H7 (cell line): ENCODE results near the gene IDI2. TPM values are rescaled to one million over a fixed set of nuclear protein-coding genes. Genes with fewer than 3 reads are reported as not detected.

Experiments used
- DNase-seq: peaks from one replicate; pipeline ENCODE4 v3.0.0; 2012
- H3K27me3 ChIP-seq: 2 replicates; pipeline ENCODE4 v1.6.0; 2011; ENCODE audit warnings: mild to moderate bottlenecking, low read length; ENCODE audit not compliant: control insufficient read depth, insufficient read depth
- H3K36me3 ChIP-seq: replicated peaks from 2 replicates; pipeline ENCODE4 v1.5.1; 2011; ENCODE audit warnings: low read length; ENCODE audit not compliant: control insufficient read depth, insufficient read depth
- H3K4me3 ChIP-seq: 2 replicates; pipeline ENCODE4 v1.5.1; 2011; ENCODE audit warnings: low read depth, mild to moderate bottlenecking, control low read depth, low read length, moderate library complexity; ENCODE audit not compliant: insufficient read depth
- total RNA-seq: library from RNA; depleted of rRNA; stranded (reverse); fragments of >200 nt; shearing (Covaris generic); gene quantifications from 2 replicates; pipeline ENCODE4 v1.2.3, GENCODE V29; 2014

Gene IDI2
- total RNA-seq, 1 experiment from 2014 or later: not detected

GRCh38 chr10:1007583-1007982, 18.1 kb downstream of the IDI2 start:
- H3K4me3 ChIP-seq: no peak overlapping the region
- no peak for DNase-seq
- H3K36me3 ChIP-seq: peaks cover 73% of the 10 kb centered on the region
- no peaks in the 10 kb centered on the region for H3K27me3 ChIP-seq

- DNase-seq: no peak
- peaks cover 68% of the 10 kb centered on the region for H3K36me3 ChIP-seq
- no peaks in the 10 kb centered on the region for H3K27me3 ChIP-seq
- H3K4me3 ChIP-seq: no peak overlapping the region
These were observed 19.1 kb downstream of the IDI2 start for GRCh38 chr10:1006573-1006972.

- Histone ChIP-seq H3K4me3 (no peak overlapping the region), H3K27me3 (no peaks in the 10 kb centered on the region), H3K36me3 (peaks cover 61% of the 10 kb centered on the region)
- no peak for DNase-seq
These were observed 21.6 kb downstream of the IDI2 start for GRCh38 chr10:1003884-1004670.

GRCh38 chr10:1002425-1003006, 23.1 kb downstream of the IDI2 start:
- H3K4me3 ChIP-seq: no peak overlapping the region
- no peaks in the 10 kb centered on the region for H3K27me3 ChIP-seq
- peaks cover 62% of the 10 kb centered on the region for H3K36me3 ChIP-seq
- DNase-seq: no peak

DNA sequence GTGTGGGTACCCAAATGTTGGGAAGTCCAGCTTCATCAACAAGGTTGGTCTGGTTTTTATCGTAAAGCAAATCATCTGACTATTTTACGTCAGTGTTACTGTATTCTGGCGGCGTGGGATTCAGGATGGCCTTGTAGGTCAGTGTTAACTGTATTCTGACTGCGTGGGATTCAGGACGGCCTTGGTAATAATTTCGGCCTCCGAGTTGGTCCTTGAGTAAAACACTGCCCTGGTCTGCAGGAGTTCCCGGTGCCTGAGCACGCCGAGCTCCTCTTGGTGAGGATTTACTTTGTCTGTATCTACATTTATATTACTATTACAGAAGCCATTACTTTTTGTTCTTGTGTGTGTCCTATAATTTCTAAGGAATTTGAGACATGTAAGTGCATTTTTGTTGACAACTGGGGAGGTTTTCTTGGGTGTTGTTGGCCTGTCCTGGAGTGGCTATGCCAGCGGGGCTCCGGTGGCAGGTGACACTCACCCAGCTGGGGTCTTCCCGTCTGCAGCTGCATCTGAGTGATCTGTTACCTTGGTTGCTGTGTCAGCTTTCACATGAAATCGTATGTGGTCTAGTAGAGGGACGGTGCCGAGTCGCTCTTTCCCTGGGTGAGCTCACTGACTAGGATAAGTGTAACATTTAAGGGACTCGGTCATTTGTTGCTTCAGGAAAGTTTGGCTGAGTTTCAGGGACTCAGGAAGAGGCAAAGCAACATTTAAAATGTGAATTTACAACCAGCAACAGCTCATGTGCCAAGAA, 28.2 kb downstream of the IDI2 start:
- Histone ChIP-seq H3K4me3 (no peak overlapping the region), H3K27me3 (no peaks in the 10 kb centered on the region), H3K36me3 (peaks cover 59% of the 10 kb centered on the region)
- DNase-seq: no peak

DNA sequence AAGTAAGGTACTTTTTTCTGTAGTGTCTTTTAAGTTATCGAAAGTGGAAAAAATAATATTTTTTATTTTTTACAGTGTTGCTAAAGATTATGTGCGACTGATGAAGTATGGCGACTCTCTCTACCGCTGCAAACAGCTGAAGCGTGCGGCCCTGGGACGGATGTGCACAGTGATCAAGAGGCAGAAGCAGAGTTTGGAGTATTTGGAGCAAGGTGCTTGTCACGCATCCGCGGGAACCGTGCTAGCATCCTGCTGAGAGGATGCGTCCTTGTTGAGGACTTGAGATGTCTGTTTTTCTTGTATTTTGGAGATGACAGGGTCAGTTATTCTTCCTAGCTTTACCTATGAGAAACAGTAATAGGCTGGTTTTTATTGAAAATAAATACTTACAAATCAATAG, 29.6 kb downstream of the IDI2 start:
- DNase-seq: no peak
- Histone ChIP-seq H3K4me3 (no peak overlapping the region), H3K36me3 (peaks cover 53% of the 10 kb centered on the region), H3K27me3 (no peaks in the 10 kb centered on the region)

- no peak for DNase-seq
- no peak overlapping the region for H3K4me3 ChIP-seq
- H3K36me3 ChIP-seq: peaks cover 48% of the 10 kb centered on the region
- H3K27me3 ChIP-seq: no peaks in the 10 kb centered on the region
These were observed 30.1 kb downstream of the IDI2 start for GRCh38 chr10:995559-995926.

GRCh38 chr10:994836-995558, 30.7 kb downstream of the IDI2 start:
- Histone ChIP-seq H3K36me3 (peaks cover 47% of the 10 kb centered on the region), H3K4me3 (no peak overlapping the region), H3K27me3 (no peaks in the 10 kb centered on the region)
- no peak for DNase-seq

DNA sequence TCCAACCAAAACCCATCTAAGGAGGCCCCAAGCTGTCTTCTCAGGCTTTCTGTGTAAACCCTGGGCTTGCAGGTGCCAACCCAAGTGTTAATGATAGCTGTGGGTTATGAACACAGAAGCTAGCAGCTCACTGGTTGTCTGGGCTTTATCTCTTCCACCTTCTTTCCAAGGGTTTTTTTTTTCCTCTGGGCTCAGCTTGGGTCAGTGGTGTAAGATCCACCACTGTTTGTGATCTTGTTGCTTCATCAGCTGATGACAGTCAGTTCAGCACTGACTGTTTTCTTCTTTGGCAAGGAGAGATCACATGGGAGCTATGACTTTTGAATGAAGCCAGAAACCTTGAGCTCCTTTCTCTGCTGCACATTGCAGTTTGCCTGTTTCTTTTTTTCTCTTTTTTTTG, 32.8 kb downstream of the IDI2 start:
- no peak for DNase-seq
- H3K36me3 ChIP-seq: peaks cover 33% of the 10 kb centered on the region

DNA sequence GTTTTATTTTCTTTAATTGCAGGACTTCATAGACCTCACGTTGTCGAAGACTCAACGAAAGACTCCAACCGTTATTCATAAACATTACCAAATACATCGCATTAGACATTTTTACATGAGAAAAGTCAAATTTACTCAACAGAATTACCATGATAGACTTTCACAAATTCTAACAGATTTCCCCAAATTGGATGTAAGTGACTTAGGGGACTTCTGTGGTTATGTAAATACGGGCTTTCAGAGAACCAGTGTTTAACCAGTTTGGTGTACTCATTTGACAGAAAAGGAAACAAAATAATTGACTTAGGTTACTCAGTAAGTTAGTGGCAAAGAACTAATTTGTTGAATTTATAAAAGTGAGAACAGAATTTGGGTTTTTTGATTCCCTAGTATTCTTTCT, 33.2 kb downstream of the IDI2 start:
- Histone ChIP-seq H3K27me3 (no peaks in the 10 kb centered on the region), H3K4me3 (no peak overlapping the region), H3K36me3 (peaks cover 30% of the 10 kb centered on the region)
- DNase-seq: no peak

More for the DNA sequence above, 32.8 kb downstream of the IDI2 start:
- no peak overlapping the region for H3K4me3 ChIP-seq
- H3K27me3 ChIP-seq: no peaks in the 10 kb centered on the region

GRCh38 chr10:990808-991207, 34.9 kb downstream of the IDI2 start:
- Histone ChIP-seq H3K36me3 (peaks cover 19% of the 10 kb centered on the region), H3K4me3 (no peak overlapping the region), H3K27me3 (no peaks in the 10 kb centered on the region)
- DNase-seq: no peak

GRCh38 chr10:988667-989545, 36.8 kb downstream of the IDI2 start:
- Histone ChIP-seq H3K27me3 (no peaks in the 10 kb centered on the region), H3K36me3 (peaks cover 7% of the 10 kb centered on the region), H3K4me3 (peak overlapping the region; percentile 78)
- no peak for DNase-seq

DNA sequence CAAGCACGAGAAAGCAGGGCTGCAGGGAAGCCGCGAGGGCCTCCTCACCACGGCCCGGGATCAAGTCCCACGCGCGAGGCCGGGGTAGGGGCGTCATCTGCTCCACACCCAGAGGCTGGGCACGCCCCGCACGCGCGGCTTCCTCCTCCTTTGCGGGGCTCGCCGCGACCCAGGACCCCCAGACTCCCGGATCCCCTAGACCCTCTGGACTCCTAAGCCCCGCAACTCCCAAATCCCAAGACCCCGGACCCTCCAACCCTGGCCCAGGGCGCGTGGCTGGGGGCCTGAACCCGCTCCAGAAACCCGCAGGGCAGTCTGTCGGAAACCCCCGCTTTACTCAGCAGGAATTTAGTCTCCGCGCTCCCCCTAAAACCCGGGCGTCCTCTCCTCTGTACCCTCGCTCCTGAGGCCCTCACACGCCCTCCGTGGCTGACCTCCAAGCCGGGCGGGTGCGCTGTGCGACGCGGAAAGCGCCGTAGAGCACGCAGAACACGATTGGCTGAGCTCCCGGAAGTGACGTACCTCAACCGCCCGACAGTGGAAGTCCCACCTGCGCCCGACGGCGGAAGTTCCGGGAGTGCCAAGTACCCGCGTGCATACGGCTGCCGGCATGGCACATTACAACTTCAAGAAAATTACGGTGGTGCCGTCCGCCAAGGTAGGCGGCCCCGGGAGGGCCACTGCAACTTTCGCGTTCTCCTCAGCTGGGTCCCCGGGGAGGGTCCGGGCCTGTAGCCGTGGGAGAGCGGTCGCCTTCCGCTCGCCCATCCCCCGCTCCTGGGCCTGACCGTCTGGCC, 37.6 kb downstream of the IDI2 start, which contains the start of gene GTPBP4:
Gene GTPBP4, plus strand, starts transcription at position 565 of the 797 bp plus-strand sequence. Its CDS starts 46 bp downstream, at position 611.
- peak; percentile 98 for DNase-seq
- Histone ChIP-seq H3K36me3 (peaks cover 5% of the 10 kb centered on the region), H3K27me3 (no peaks in the 10 kb centered on the region), H3K4me3 (peak within 1 kb of the TSS; percentile 78)
